Activated CD4-positive, alpha-beta T cell treated with anti-CD3 and anti-CD28 coated beads for 36 hours (primary cell): Measurements from ENCODE around the gene PABPN1L. TPM values are rescaled to one million over a fixed set of nuclear protein-coding genes. Genes with fewer than 3 reads are reported as not detected.
A peak's percentile ranks its signal among the peaks of the same experiment; 100 is the strongest.

Experiments
- ATAC-seq: fragments of 200-7000 bp; cut with Tn5 transposase; one replicate; pipeline ENCODE4 v1.10.0; 2021; ENCODE audit warnings: mild to moderate bottlenecking, moderate library complexity
- CTCF ChIA-PET: fragments of 350-600 bp; sonication (Branson Sonifier 250); formaldehyde crosslinking; loops from one replicate; lab custom pipeline; 2021; ENCODE audit warnings: antibody characterized with exemption; lab: Charles Lee
- POLR2A ChIA-PET: fragments of 350-600 bp; sonication (Branson Sonifier 250); formaldehyde crosslinking; loops from one replicate; lab custom pipeline; 2021; ENCODE audit warnings: antibody characterized with exemption, inconsistent platforms; lab: Charles Lee
- DNase-seq: peaks from one replicate; pipeline ENCODE4 v3.0.0-alpha.2; 2020
- H3K27ac Mint-ChIP-seq: one replicate; pipeline ENCODE4 v1.8.0; 2021; ENCODE audit warnings: mixed read lengths
- H3K27me3 Mint-ChIP-seq: one replicate; pipeline ENCODE4 v1.8.0; 2021; ENCODE audit warnings: mixed read lengths
- H3K36me3 Mint-ChIP-seq: one replicate; pipeline ENCODE4 v1.8.0; 2021; ENCODE audit warnings: low read depth, mixed read lengths
- H3K4me1 Mint-ChIP-seq: one replicate; pipeline ENCODE4 v1.8.0; 2021; ENCODE audit warnings: mixed read lengths
- H3K4me3 Mint-ChIP-seq: one replicate; pipeline ENCODE4 v1.8.0; 2021; ENCODE audit warnings: mild to moderate bottlenecking, moderate library complexity, mixed read lengths
- H3K9me3 Mint-ChIP-seq: one replicate; pipeline ENCODE4 v1.8.0; 2021; ENCODE audit warnings: low read depth, mixed read lengths
- intact Hi-C, 2 experiments: fragments of 100-400 bp; cut with DNase I in 1 of 2; cut with micrococcal nuclease in 1 of 2; formaldehyde crosslinking; loops; one replicate each; pipeline versions ENCODE4 v1.14.2 to v1.15.1; 2022 to 2024; cut with DNase I, micrococcal nuclease
- total RNA-seq, 2 experiments: library from RNA; stranded (reverse); gene quantifications; one replicate each; pipeline ENCODE4 v1.2.3, GENCODE V29; 2021

PABPN1L gene
- total RNA-seq, 2 experiments from 2014 or later: not detected

DNA sequence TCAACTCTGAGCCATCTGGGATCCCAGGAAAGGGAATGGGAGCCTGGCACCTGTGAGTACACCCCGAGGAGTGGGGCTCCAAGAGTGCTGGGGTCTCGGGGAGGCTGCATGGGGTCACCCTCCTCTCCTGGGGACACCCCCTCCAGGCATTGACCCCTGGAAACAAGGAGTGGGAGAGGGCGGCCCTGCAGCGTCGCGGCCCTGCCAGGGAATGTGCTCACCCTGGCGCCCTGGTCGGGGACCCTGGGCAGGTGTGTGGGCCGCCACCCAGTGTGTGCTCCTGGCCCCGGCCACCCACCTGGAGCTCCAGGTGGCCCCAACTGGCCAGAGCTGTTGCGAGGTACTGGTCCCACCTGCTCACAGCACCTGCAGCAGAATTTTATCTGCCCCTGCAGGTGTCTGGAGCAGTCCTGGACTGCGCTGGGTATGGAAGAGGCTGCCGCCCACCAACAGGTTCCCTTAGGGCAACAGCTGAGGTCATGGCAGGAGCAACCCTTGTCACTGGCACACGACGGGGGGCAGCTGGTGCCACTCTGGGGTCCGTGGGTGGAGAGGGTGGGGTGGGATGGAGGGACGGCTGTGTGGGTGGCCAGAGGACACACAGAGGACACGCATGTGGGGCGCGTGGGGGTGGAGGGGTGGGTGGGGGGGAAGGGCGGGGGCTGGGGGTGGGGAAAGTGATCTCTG, 5.4 kb upstream of the PABPN1L start:
- Mint-ChIP-seq H3K4me1 (peaks cover 2% of the 10 kb centered on the region), H3K27me3 (peaks cover 9% of the 10 kb centered on the region), H3K9me3 (no peaks in the 10 kb centered on the region), H3K27ac (no peak overlapping the region), H3K4me3 (no peak overlapping the region), H3K36me3 (no peaks in the 10 kb centered on the region)
- DNase-seq (no peak), ATAC-seq (no peak)
- ChIA-PET CTCF (no interaction called here), POLR2A (no interaction called here)
- intact Hi-C loops: no loop called here

DNA sequence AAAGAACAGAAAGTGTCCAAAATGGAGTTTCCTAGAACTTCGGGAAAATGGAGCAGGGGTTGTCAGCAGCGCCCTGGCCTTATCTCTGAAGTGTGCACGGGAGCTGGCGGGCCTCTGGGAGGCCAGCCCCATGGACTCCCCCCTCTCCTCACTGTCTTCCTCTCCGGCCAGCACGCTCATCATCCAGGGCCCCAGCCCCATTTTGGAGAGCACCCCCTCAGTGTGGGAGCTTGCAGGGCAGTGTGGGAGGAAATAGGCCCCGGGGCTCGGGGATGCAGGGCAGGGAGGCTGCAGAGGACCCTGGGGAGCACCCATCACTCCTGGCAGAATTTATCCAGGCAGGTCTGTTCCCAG, 4.9 kb upstream of the PABPN1L start:
- Mint-ChIP-seq H3K27ac (no peak overlapping the region), H3K27me3 (peaks cover 9% of the 10 kb centered on the region), H3K9me3 (no peaks in the 10 kb centered on the region), H3K4me3 (no peak overlapping the region), H3K36me3 (no peaks in the 10 kb centered on the region), H3K4me1 (peaks cover 2% of the 10 kb centered on the region)
- ATAC-seq: no peak
- POLR2A ChIA-PET: no interaction called here
- CTCF ChIA-PET: no interaction called here
- intact Hi-C loops: no loop called here
- no peak for DNase-seq

DNA sequence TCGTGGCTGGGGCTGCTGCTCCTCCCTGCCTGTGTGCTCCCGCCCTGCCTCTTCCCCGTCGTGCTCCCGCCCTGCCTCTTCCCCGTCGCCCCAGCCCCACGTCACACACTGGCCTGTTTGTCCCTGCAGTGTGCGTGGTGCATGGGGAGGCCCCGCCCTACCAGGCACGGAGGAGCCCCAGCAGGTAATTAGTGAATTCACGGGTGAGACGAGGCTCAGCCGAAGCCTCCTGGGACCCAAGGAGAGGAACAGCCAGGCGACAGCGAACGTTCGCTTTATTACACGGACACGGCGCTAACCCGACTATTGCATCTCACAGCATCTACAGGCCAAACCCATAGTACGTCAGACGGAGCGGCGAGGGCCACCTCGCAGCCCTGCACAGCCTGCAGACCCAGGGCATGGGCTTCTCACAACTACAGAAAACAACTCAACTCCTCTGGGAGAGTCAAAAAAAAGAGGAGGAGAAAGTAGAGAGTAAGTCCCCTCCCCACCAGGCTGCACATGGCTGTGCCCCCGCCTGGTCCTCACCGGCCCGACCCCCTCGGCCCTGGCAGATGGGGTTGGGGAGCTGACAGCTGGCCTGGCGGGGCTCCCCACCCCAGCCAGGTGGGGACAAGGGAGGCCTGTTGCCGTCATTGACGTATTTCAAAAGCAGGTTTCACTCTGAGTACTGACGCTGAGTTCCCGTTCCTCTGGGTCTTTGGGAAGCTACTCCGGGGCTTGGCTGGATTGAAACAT, 4.3 kb upstream of the PABPN1L start:
- H3K4me3 Mint-ChIP-seq: no peak overlapping the region
- peak; percentile 24 for DNase-seq
- no peaks in the 10 kb centered on the region for H3K36me3 Mint-ChIP-seq

DNA sequence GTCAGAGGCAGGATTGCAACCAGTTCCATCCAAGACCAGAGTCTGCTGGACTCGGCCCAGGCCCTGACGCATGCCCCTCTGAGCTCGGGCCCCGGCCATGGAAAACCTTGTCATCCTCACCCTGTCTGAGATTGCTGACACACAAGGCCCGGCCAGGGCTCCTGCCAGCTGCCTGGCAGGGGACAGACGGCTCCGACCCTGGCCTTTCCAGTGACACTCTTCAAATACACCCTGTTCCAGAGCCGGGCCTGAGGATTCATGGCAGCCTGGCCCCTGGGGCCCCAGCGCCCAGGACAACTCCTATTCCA, 3.2 kb upstream of the PABPN1L start:
- CTCF ChIA-PET: no interaction called here
- intact Hi-C loops: no loop called here
- no peak overlapping the region for H3K4me3 Mint-ChIP-seq
- no peak overlapping the region for H3K27ac Mint-ChIP-seq
- H3K4me1 Mint-ChIP-seq: peaks cover 2% of the 10 kb centered on the region
- POLR2A ChIA-PET: no interaction called here
- no peak for DNase-seq
- no peaks in the 10 kb centered on the region for H3K9me3 Mint-ChIP-seq
- peaks cover 9% of the 10 kb centered on the region for H3K27me3 Mint-ChIP-seq
- H3K36me3 Mint-ChIP-seq: no peaks in the 10 kb centered on the region
- no peak for ATAC-seq

More for the DNA sequence above, 4.3 kb upstream of the PABPN1L start:
- ChIA-PET POLR2A (no interaction called here), CTCF (no interaction called here)
- Mint-ChIP-seq H3K27me3 (peaks cover 9% of the 10 kb centered on the region), H3K4me1 (peaks cover 2% of the 10 kb centered on the region), H3K9me3 (no peaks in the 10 kb centered on the region), H3K27ac (no peak overlapping the region)
- ATAC-seq: peak; percentile 39
- intact Hi-C loops: no loop called here

DNA sequence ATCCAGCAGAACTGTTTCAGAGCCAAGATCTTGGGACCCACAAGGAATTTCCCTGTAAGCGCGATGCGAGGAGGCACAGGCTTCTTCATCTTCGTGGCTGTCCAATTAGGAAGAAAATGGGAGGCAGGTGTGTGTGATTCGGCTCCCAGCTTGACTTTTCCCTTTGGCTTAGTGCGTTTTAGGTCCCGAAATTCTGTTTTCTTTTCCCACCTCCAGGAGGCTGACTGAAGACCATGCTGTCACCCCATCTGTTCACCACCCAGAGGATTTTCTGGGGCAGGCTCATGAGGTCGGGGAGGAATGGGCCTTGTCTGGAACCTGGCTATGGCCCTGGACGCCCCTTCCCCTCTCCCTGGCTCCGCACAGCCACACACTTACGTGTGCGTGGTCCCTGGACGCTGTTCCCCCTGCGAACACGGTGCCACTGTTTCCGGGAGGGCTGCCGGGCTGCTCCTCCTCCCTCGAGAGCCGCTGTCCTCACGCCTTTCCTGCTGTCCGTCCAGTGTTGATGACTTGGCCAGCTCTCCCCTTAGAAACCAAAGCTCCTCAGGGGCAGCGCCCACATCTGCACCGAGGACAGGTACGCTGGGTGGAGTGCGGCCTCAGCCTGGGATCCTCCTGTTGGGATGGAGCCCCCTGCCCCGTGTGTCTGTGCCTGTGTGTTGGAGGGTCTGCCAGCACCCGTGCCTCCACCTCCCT, 2.7 kb upstream of the PABPN1L start:
- H3K9me3 Mint-ChIP-seq: no peaks in the 10 kb centered on the region
- no peak overlapping the region for H3K4me3 Mint-ChIP-seq
- no peak overlapping the region for H3K27ac Mint-ChIP-seq
- intact Hi-C loops: no loop called here
- DNase-seq (no peak), ATAC-seq (no peak)
- CTCF ChIA-PET: no interaction called here
- H3K4me1 Mint-ChIP-seq: peaks cover 2% of the 10 kb centered on the region
- H3K36me3 Mint-ChIP-seq: no peaks in the 10 kb centered on the region
- POLR2A ChIA-PET: no interaction called here
- peaks cover 9% of the 10 kb centered on the region for H3K27me3 Mint-ChIP-seq

DNA sequence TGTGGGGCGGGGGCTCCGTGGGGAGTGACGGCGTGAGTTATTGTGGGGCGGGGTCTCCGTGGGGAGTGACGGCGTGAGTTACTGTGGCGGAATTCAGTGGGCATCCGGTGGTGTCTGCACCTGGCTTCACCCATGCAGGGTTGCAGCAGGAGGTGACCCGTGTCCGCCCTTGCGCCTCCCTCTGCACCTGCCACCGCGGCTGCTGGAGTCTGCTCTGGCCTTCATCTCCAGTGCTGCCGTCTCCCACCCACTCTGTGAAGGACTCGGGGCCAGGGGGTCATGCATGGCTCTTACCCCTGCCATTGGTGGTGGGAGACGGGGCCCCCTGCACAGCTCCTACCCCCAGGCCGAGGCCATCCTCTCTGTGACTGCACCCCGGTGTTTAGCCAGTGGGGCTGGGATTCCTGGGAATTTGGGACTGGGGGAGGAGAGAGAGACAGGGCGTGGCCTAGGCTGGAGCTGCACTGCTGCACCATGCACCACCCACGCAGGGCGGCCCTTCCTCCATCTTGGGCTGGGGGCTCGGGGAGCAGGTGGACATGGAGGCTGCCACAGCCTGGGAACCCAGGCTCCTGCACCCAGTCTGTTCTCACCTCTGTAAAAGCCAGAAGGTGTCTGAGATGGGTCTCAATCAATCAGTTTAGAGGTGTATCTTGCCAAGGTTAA, 1.3 kb upstream of the PABPN1L start:
- Mint-ChIP-seq H3K4me3 (no peak overlapping the region), H3K9me3 (no peaks in the 10 kb centered on the region), H3K27ac (no peak overlapping the region), H3K27me3 (peaks cover 9% of the 10 kb centered on the region), H3K36me3 (no peaks in the 10 kb centered on the region), H3K4me1 (peaks cover 2% of the 10 kb centered on the region)
- POLR2A ChIA-PET: no interaction called here
- DNase-seq (no peak), ATAC-seq (no peak)
- CTCF ChIA-PET: no interaction called here
- intact Hi-C loops: no loop called here

DNA sequence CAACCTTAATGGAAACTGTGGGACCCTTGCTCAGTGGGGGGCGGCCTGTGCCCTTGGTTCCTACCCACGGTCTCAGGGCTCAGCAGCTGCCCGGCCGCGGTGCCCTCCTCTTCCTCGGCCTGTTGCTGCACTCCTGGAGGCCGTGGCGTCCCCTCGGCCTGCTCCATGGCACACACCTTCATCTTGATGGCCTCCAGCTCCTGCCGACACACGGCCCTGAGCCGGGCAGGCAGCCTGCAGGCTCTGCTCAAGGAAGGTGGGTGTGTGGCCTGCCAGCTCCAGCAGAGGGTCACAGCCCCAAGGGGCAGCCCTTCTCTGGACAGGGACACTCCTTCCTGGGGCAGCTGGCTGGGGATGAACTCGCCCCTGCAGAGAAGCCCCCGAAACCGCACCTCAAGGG, 718 bp downstream of the PABPN1L start:
- H3K36me3 Mint-ChIP-seq: peaks cover 6% of the 10 kb centered on the region
- H3K4me3 Mint-ChIP-seq: no peak overlapping the region
- ChIA-PET CTCF (no interaction called here), POLR2A (interaction anchor here (0.6 kb wide), 1 partner anchor 307 kb away, joined by 5 read pairs; no protein-coding TSS in a partner anchor)
- no peaks in the 10 kb centered on the region for H3K9me3 Mint-ChIP-seq
- no peak overlapping the region for H3K27ac Mint-ChIP-seq
- H3K27me3 Mint-ChIP-seq: peaks cover 3% of the 10 kb centered on the region
- DNase-seq (no peak), ATAC-seq (no peak)
- intact Hi-C loops: no loop called here
- H3K4me1 Mint-ChIP-seq: no peaks in the 10 kb centered on the region

DNA sequence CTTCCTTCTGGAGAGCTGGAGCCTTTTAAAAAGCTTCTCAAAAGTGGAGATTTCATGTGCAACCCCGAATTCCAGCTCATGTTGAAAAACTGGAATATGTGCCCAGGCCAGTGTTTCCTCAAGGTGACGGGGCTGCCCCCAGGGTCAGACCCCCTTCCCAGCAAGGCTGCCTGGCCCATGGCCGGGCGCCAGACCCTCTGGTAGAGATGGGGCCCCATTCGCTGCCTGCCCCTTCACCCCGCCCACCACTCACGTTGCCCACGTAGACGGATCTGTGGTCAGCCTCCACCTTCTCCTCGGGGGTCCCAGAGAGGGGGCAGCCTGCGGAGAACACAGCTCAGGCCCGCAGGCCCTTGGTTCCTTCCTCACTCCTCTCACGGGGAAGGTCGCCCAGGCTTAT, 1.1 kb downstream of the PABPN1L start:
- Mint-ChIP-seq H3K27ac (no peak overlapping the region), H3K27me3 (no peaks in the 10 kb centered on the region), H3K9me3 (no peaks in the 10 kb centered on the region), H3K36me3 (peaks cover 7% of the 10 kb centered on the region), H3K4me1 (no peaks in the 10 kb centered on the region), H3K4me3 (no peak overlapping the region)
- DNase-seq: no peak
- POLR2A ChIA-PET: no interaction called here
- intact Hi-C loops: no loop called here
- CTCF ChIA-PET: no interaction called here
- no peak for ATAC-seq

DNA sequence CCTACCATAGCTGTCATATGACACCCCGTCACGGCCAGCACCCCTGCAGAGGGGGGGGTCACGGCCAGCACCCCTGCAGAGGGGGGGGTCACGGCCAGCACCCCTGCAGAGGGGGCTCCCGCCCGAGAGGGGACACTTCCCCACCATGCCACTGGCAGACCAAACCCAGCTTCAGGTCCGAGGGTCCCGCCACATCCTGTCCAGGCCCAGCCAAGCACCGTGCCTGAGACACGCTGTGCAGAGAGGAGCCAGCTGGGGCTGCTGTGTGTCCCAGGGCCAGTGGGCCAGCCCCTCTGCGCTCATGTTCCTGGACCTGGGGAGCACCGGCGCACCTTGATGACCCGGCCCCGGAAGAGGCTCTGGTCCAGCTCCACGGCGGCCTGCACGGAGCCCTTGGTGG, 1.9 kb downstream of the PABPN1L start:
- no peak for ATAC-seq
- no peak overlapping the region for H3K27ac Mint-ChIP-seq
- H3K4me1 Mint-ChIP-seq: no peaks in the 10 kb centered on the region
- ChIA-PET CTCF (no interaction called here), POLR2A (no interaction called here)
- peaks cover 10% of the 10 kb centered on the region for H3K36me3 Mint-ChIP-seq
- H3K4me3 Mint-ChIP-seq: no peak overlapping the region
- DNase-seq: no peak
- intact Hi-C loops: no loop called here
- no peaks in the 10 kb centered on the region for H3K27me3 Mint-ChIP-seq
- H3K9me3 Mint-ChIP-seq: no peaks in the 10 kb centered on the region

DNA sequence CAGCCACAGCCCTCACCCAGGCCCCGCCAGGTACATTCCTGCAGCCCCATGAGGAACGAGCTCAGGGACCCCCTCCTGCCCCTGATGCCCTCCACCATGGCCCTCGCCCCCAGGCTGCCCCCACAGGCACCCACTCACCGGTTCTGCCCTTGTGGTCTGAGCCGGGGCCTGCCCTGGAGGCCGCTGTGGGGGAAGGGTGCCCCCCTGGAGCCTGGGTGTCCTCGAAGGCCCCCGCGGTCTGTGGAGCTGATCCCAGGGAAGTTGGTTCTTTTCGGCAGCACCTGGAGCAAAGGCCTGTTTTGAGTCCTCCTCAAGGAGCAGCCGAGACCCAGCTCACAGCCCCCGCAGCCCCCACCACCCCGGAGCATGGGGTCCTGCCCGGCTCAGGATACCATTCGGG, 2.4 kb downstream of the PABPN1L start:
- CTCF ChIA-PET: interaction anchor here (0.7 kb wide), 1 partner anchor 64 kb away, joined by 3 read pairs; no protein-coding TSS in a partner anchor
- ATAC-seq: no peak
- Mint-ChIP-seq H3K27me3 (no peaks in the 10 kb centered on the region), H3K9me3 (no peaks in the 10 kb centered on the region), H3K4me1 (peaks cover 1% of the 10 kb centered on the region), H3K36me3 (peaks cover 12% of the 10 kb centered on the region), H3K4me3 (no peak overlapping the region), H3K27ac (no peak overlapping the region)
- intact Hi-C loops: no loop called here
- no peak for DNase-seq
- POLR2A ChIA-PET: no interaction called here

DNA sequence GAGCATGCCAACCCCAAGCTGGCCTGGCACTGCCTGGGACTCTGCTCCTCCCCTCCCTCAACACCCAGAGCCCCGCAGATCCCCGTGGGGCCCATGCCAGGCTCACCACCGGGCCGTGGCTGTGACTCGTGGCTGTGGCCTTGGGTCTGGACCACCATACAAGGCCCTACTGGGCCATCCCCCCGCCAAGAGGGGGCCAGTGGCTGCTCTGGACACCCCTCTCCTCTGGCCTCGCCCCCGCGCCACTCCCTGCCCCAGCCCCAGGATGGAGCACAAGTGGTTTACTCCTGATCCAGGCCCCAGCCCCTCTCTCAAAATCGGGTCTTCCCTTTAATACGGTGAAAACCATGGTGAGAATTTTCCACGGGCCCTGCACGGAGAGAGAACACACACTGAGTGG, 3.0 kb downstream of the PABPN1L start:
- Mint-ChIP-seq H3K27me3 (no peaks in the 10 kb centered on the region), H3K4me3 (no peak overlapping the region), H3K36me3 (peaks cover 12% of the 10 kb centered on the region), H3K27ac (no peak overlapping the region), H3K9me3 (no peaks in the 10 kb centered on the region), H3K4me1 (peaks cover 4% of the 10 kb centered on the region)
- no peak for DNase-seq
- POLR2A ChIA-PET: no interaction called here
- intact Hi-C loops: no loop called here
- CTCF ChIA-PET: interaction anchor here (0.7 kb wide), 1 partner anchor 64 kb away, joined by 3 read pairs; no protein-coding TSS in a partner anchor
- no peak for ATAC-seq
